Mammary epithelial cell (primary cell): Measurements from ENCODE around the gene COL2A1.

Source experiments
- EZH2 ChIP-seq: IDR thresholded peaks from 2 replicates; pipeline ENCODE4 v1.6.1; 2012; ENCODE audit warnings: low read length, inconsistent platforms, borderline replicate concordance
- TF ChIP-seq, protein P1 (sequence below), 2 donors: IDR thresholded peaks in 1 of 2; conservative IDR thresholded peaks in 1 of 2; 2 replicates each; pipeline ENCODE4 v1.5.1; 2011 to 2012; ENCODE audit warnings: inconsistent platforms in 2 of 2, low read length in 2 of 2, mild to moderate bottlenecking in 2 of 2, control low read depth in 1 of 2, low read depth in 1 of 2; ENCODE audit not compliant: insufficient read depth in 1 of 2; ENCODE audit errors: extremely low read depth in 1 of 2

DNA sequence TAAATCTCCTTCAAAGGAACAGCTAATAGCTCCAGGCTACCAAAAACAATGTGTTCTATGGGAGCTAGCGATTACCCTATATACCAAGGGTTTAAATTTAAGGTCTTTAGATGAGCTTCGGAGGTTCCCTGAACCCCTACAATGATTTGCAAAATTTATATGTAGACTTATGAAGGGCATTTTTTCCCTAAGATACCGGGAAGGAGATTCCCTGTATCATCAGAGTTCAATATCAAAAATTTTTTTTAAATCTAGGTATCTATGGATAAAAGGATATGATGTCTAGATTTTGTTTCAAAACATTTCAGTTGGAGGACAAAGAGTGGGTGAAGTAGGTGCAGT, 17.9 kb upstream of the COL2A1 start:
- TF ChIP-seq, protein P1, sequence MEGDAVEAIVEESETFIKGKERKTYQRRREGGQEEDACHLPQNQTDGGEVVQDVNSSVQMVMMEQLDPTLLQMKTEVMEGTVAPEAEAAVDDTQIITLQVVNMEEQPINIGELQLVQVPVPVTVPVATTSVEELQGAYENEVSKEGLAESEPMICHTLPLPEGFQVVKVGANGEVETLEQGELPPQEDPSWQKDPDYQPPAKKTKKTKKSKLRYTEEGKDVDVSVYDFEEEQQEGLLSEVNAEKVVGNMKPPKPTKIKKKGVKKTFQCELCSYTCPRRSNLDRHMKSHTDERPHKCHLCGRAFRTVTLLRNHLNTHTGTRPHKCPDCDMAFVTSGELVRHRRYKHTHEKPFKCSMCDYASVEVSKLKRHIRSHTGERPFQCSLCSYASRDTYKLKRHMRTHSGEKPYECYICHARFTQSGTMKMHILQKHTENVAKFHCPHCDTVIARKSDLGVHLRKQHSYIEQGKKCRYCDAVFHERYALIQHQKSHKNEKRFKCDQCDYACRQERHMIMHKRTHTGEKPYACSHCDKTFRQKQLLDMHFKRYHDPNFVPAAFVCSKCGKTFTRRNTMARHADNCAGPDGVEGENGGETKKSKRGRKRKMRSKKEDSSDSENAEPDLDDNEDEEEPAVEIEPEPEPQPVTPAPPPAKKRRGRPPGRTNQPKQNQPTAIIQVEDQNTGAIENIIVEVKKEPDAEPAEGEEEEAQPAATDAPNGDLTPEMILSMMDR (conservative IDR thresholded peaks at IDR 0.05 in 1 of 2, IDR thresholded peaks at IDR 0.05 in 1 of 2; ENCODE audit: extremely low read depth in 1 of 2, insufficient read depth in 1 of 2, low read depth in 1 of 2, low read length in 2 of 2), result no peak
- TF ChIP-seq EZH2, result no peak
